Astrocyte (in vitro differentiated cells and primary cell): Measurements from ENCODE around the gene PXT1.

Experiments
- CTCF ChIP-seq: IDR thresholded peaks from 2 replicates; pipeline ENCODE4 v1.5.1; 2011; ENCODE audit warnings: low read depth, mild to moderate bottlenecking, inconsistent platforms, low read length, moderate library complexity; ENCODE audit not compliant: insufficient read depth
- EZH2 ChIP-seq: IDR thresholded peaks from 2 replicates; pipeline ENCODE4 v1.6.1; 2012; ENCODE audit warnings: mild to moderate bottlenecking, low read length, inconsistent platforms; ENCODE audit not compliant: insufficient read depth

DNA sequence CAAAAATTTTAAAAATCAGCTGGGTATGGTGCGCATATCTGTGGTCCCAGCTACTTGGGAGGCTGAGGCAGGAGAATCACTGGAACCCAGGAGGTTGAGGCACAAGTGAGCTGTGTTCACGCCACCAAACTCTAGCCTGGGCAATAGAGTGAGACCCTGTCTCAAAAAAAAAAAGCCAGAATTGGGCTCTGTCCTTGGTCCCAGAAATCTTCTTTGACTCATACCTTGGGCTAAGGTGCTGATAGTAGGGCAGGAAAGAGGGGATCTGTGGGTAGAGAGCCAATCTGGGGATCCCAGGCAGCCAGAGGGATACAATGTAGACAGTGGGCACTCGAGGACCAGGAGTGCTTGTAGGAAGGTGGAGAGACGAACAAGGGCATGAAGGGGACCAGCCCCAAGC is 68.5 kb downstream of the PXT1 start:
- TF ChIP-seq CTCF (no peak), EZH2 (no peak)
